Left cardiac atrium (tissue), 4 donors: Measurements from ENCODE around the gene BICD1. TPM values are rescaled to one million over a fixed set of nuclear protein-coding genes. Genes with fewer than 3 reads are reported as not detected.

Experiments
- ATAC-seq, 2 donors: fragments of 200-7000 bp; cut with Tn5 transposase; one replicate each; pipeline ENCODE4 v1.9.1; 2020; ENCODE audit warnings: mild to moderate bottlenecking in 2 of 2, moderate library complexity in 2 of 2
- DNase-seq: peaks from one replicate; pipeline ENCODE4 v3.0.0-alpha.2; 2020
- intact Hi-C, 2 donors: fragments of 100-400 bp; cut with DNase I; formaldehyde crosslinking; loops; one replicate each; pipeline versions ENCODE4 v1.14.1 to v1.15.1; 2022 to 2023
- total RNA-seq, 2 donors: library from RNA; stranded (reverse); fragmentation: NEBNext Ultra II Directional; extraction: Animal tissue kit (Norgen Biotek cat#: 25700); gene quantifications; one replicate each; pipeline ENCODE4 v1.2.1, GENCODE V29; 2021
- donor health status: DM: no; HTN: yes; CAD: no.
- donor health status: DM: no; HTN: yes; CAD: no; lungs with severe emphysema.
- donor health status: DM: yes; HTN: yes; CAD: no.
- donor health status: Dilated cardiomyopathy.

Gene BICD1
- total RNA-seq, 2 donors from 2014 or later = 5.6 to 14.6 TPM

DNA sequence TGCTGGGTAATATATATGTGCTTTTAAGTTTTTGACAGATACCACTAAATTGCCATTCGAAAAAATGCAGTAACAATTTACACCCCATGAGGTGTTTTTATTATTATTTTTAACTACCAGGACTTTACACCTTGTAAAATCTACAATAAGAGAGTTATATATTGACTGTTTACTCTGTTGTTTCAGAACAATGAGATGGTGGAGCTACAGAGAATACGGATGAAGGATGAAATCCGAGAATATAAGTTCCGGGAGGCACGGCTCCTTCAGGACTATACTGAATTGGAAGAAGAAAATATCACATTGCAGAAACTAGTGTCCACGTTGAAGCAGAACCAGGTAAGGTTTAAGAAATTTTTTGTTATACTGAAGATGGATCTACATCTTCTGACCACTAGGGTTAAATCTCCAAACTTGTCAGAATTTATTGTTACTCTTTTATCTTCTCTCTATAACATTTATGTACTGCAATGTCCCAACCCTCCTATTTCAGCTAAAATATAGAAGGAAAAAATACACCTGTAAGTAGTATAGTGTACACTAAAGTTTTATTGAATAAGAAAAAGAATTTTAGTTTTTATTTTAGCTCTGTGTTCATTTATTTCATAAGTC, 187.3 kb downstream of the BICD1 start:
- no peak for DNase-seq
- ATAC-seq = no peak
- intact Hi-C loops = no loop called here

DNA sequence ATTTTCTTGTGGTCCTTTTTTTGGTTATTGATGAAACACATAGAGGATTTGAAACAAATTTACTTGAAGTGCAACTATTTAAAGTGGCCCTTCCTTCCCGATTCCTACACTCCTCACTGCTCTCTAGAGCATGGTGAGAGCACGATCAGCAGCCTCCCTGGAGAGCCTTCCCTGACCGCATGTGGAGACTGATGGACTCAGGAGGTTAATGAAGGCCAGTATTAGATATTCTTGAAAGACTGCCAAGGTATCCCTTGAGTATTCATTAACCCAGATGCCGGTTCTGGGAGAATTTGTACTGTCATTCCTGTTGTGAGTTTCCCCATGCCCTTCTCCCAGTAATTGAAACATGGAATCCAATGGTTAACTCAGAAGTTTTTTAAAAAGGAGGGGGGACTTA, 189.9 kb downstream of the BICD1 start:
- DNase-seq (no peak), ATAC-seq (peak in 1 of 2 donors; percentile 21)
- intact Hi-C loops = no loop called here

DNA sequence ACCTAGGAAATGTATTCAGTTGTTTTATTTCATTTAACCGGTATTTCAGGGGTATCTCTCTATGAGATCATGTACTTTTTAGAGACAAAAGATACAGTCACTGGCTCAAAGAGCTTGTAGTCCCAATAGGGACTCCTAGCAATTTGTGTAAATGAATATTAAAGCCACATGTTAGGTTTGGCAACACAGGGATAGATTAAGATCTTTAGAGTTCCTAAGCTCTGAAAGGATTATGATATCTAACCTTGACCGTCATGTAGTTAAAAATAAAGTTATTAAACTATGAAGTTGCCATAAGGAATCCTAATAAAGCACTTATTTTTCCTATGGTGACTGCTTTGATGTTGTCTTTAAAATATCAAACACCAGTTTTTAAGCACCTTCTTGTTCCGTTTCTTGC, 192.3 kb downstream of the BICD1 start:
- intact Hi-C loops = no loop called here
- ATAC-seq (no peak), DNase-seq (no peak)

DNA sequence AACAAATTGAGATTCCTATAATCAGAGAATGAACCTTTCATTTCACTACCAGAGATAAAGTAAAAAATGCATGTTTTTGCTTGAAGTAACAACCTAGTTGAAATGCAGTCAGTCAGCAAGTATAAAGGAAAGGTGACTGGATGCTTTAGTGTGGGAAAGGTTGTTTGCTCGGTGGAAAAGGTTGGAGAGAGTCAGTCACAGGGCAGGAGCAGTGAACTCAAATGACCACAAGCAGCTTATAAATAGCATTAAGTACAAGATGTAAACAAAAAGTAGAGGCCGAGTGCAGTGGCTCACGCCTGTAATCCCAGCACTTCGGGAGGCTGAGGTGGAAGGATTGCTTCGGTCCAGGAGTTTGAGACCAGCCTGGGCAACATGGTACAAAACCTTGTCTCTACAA, 194.6 kb downstream of the BICD1 start:
- ATAC-seq (no peak), DNase-seq (no peak)
- intact Hi-C loops = loop anchor here in 1 of 2 donors (10.0 kb wide), 1 partner anchor 616 kb away; no protein-coding TSS in a partner anchor

DNA sequence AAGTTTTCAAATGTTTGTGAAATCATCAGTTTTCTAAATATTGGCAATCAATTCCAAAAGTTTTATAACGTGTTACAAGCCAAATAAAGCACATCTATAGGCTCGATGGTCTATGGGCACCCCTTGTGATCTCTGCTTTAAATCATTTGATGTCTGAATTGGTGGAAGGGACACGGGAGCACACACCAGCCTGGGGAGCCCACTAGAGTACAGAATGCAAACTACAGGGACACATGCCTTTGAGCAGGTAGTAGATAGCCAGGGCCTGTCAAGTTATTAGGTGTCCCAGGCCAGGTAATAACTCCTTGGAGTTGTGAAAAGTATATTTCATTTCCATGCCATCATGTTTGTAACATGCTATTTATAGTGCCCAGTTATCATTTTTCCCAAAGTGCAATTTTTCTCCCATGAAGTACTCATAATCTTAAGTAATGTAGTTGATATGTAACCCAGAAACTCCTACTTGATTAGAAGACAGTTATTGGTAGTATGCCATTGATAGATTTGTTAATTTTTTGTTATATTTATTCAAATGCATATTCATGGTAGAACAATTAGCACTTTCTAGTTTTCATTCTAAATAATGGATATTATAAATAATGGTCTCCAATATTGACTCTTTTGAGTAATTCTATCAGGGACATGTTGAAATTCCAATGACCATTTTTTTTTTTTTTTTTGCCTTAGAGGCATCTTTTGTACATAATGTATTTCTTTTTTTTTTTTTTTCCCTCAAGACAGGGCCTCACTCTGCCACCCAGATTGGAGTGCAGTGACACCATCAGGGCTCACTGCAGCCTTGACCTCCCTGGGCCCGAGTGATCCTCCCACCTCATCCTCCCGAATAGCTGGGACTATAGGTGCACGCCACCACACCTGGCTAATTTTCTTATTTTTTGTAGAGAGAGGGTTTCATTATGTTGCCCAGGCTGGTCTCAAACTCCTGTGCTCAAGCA, 195.8 kb downstream of the BICD1 start:
- ATAC-seq (peak in 1 of 2 donors; percentile 46), DNase-seq (no peak)
- intact Hi-C loops = loop anchor here in 1 of 2 donors (10.0 kb wide), 1 partner anchor 618 kb away; no protein-coding TSS in a partner anchor

DNA sequence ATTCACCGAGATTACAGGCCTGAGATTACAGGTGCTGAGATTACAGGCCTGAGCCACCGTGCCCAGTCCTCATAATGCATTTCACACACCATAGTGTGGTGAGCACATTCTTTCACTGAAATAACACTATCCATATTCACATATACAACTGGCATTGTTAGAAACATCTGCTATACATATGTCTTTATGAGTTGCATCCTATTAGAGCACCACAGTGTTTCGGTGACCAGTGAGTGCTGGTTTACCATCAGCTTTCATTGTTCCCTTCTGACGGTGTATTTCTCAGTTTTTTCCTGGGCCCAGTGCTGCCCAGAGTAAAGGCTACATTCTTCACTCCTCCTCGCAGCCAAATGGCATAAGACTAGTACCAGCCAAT, 196.5 kb downstream of the BICD1 start:
- DNase-seq (no peak), ATAC-seq (no peak)
- intact Hi-C loops = loop anchor here in 1 of 2 donors (10.0 kb wide), 1 partner anchor 618 kb away; no protein-coding TSS in a partner anchor

DNA sequence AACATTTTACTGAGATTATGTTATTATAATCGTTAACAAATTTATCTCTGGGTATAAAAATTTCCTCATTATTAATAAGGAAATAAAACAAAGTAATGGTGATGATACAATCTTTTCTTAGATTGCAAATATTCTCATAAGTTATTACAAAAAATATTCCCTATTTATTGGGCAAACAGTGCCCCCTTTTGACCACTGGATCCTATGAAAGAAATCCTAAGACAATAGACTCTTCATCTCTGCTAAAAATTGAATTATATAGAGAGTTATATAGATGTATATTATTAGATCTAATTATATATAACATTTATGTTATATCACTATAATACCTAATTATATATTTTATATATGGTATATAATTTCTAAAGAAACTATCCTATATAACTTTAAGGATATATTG, 198.5 kb downstream of the BICD1 start:
- intact Hi-C loops = loop anchor here in 1 of 2 donors (10.0 kb wide), 1 partner anchor 620 kb away; no protein-coding TSS in a partner anchor
- ATAC-seq (no peak), DNase-seq (no peak)

DNA sequence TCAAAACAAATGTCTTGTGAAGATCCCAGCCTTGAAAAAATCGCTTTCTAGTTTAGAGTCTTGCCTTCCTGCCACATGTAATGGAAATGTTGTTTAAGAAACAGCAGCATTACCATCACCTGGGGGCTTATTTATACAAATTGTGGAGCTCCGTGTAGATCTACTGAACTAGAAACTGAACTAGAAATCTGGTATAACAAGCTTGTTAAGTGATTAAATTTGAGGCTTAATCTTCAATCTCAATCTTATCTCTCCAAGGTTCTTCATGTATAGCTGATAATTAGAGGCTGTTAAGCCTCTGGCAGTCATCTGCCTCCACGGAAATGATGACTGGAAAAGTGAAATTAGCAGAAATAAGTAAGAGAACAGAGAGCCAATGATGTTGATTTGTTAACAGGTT, 200.7 kb downstream of the BICD1 start:
- DNase-seq = no peak
- intact Hi-C loops = loop anchor here in 1 of 2 donors (10.0 kb wide), 1 partner anchor 623 kb away; no protein-coding TSS in a partner anchor
- no peak for ATAC-seq

DNA sequence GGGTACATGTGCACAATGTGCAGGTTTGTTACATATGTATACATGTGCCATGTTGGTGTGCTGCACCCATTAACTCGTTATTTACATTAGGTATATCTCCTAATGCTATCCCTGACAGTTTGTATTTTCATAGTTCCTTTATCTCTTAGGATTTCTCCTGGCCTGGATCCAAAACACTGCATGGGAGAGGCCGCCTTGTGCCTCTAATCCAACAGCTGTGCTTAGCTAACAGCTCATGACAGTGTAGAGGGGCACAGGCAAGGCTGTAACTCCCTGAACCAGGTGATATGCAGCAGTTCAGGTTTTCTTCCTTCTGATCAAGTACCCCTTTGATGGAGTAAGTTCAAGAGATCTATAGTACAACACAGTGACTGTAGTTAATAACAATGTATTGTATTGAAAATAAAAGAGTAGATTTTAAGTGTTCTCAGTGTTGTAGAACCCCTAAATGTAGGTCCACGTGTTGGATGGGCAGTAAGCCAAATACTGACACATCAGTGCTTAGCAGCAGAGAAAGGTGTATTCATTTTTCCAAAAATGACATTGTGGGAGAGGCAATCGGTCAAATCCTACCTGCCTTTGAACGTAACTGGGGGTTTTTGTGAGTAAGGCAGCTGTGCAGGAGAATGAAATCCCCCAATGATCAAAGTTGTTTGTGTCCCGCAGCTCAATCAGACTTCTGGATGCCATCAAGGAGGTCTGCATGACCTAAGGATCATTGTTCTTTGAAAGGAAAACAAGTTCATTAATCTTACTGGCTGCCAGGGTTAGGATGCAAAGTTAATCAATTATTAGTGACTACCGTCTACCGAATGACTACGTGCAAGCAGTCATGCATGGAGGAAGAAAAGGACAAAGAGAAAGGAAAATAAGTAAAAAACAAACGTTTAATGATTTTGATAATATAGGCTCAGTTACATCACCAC, 203.4 kb downstream of the BICD1 start:
- intact Hi-C loops = loop anchor here (2.0 to 10.0 kb wide), 4 partner anchors 253 to 657 kb away; partner anchors contain the start of gene ETFBKMT (in 1 of the 2)
- no peak for DNase-seq
- ATAC-seq = peak in 1 of 2 donors; percentile 37

DNA sequence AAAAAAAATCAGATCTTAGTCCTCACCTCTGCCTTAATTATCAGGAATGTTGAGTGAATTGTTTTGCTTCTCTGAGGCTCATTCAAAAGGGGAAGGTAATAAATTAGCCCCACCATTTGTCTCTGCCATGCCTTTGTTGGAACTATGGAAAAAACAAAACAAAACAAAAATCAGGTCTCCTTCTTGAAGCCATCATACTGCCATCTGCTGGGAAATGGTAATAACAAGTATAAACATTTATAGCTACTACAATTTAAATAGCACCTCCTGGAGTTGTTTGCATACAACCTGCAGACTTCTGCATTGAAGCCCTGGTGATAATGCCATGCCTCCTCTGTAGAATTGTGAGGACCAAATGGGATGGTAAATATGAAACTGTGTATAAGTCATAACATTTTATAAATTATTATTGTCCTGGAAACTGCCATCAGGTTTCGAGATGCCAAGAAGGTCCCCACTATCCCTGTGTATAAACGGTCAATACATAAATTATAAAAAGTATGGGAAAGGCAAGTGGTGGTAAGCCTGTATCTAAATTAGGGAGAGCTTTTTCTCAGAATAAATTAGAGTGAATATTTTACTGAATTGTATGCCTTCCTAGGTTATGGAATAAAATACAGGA, 205.5 kb downstream of the BICD1 start:
- ATAC-seq = peak in 1 of 2 donors; percentile 16
- intact Hi-C loops = loop anchor here (5.0 to 10.0 kb wide), 2 partner anchors 255 to 657 kb away; partner anchors contain the start of gene ETFBKMT (in 1 of the 2)

DNA sequence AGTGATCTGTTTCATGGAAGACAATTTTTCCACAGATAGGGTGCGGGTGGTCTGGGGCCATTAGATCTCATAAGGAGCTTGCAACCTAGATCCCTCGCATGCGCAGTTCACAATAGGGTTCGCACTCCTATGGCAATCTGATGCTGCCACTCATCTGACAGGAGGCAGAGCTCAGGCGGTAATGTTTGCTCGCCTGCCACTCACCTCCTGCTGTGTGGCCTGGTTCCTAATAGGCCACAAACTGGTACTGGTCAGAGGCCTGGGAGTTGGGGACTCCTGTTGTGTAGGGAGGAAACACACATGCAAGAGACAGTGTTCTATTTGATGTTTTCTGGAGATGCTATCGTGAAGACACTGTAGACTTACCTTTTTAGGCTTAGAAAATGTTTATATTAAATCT, 215.7 kb downstream of the BICD1 start:
- ATAC-seq = no peak
- no peak for DNase-seq
- intact Hi-C loops = no loop called here

More for the DNA sequence above, 205.5 kb downstream of the BICD1 start:
- DNase-seq = no peak

DNA sequence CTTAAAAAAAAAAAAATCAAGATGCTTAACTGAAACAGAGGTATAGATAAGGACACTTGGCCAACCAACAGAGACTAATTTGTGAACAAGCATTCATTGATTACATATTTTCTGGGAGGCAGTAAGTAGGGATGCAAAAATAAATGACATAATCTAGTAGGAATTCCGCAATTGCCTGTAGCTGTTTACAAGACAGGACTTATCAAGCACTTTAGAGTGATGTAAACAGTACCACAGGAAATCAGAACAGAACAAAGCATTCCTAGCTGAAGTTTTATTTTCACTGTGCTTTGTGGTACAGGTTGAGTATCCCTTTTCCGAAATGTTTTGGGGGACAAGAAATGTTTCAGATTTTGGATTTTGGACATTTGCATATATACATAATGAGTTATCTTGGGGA, 224.5 kb downstream of the BICD1 start:
- ATAC-seq (no peak), DNase-seq (no peak)
- intact Hi-C loops = no loop called here

DNA sequence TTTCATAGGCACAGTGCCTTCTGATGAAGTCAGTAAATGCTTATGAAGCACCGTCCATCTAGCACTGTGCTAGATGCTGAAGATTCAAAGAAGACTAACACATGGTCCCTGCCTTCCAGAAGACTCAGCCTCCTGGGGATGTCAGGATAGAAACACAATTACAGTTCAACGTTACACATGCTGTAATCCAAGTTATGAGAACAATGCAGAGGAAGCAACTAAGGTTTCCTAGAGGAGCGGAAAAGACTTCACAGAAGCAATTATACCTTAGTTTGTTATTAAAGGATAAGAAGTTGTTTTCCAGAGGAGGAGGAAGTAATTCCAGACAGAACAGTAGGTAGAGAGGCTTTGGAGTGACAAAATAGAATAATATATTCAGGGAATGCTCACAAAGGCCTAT, 225.8 kb downstream of the BICD1 start:
- no peak for DNase-seq
- intact Hi-C loops = no loop called here
- ATAC-seq = no peak

DNA sequence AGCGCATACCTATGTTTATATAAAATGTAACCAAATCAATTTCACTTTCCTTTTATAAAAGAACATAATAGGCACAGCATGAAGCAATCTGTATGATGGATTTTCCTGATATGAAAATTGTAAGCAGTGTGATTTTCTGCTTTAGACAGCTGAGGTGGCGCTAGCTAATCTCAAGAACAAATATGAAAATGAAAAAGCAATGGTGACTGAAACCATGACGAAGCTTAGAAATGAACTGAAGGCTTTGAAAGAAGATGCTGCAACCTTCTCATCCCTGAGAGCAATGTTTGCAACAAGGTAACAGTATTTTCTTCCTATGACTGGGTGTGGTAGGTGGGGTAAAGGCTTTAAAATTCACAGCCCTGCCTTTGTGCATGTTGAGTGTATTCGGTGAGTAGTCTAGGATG, 227.7 kb downstream of the BICD1 start:
- intact Hi-C loops = no loop called here
- ATAC-seq = no peak
- no peak for DNase-seq

DNA sequence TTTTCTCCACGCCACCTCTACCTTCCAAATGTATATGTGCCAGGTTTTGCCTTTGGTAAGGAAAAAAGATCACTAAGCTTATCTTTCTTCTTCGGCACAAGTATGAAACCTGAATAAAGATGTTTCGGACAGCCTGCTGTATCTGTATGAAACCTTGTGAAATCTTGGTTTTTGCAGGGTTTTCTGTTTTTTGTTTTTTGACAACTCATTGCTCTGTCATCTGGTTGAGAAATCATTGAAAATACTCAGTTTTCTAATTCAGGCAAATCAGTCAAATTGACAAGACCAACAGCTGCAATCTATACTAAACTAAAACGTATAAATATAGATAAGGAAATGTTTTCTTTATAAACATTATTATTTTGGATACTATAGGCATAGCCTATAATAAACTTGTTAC, 229.6 kb downstream of the BICD1 start:
- intact Hi-C loops = no loop called here
- no peak for ATAC-seq
- DNase-seq = no peak

DNA sequence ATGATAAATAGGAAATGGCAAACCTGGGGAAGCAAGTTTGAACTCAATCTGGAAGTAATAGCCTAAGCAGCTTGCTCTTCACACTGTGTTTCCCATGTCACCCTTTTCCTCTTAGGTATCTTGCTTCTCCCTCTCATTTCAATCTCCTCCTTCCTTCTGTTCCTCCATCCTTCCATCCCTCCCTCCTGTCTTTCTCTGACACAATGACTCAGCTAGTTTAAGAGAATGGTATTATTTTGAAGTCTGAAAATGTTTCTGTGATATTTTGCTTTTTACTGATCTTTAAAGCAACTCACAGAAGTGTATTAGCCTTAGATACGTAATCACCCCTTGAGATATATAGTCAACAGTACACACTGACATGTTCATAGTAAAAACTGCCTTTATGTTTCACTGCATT, 236.8 kb downstream of the BICD1 start:
- intact Hi-C loops = no loop called here
- DNase-seq (no peak), ATAC-seq (no peak)

DNA sequence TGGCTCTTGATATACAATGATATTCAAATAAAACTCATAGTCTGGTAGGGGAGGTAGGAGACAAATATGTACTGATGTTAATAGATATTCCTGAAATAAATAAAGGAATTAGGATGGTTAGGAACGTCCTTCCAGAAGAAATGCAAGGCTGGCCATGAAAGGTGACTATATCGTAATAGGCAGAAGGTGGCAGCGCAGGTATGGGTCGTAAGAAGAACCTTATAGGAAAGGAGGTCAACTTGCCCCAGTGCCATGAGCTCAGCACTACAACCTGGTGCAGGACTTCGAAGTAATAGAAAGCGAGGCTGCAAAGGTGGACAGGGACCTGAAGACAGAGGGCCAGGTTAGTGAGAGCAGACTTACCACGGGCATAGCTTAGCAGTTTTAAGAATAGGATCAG, 237.4 kb downstream of the BICD1 start:
- intact Hi-C loops = no loop called here
- DNase-seq (no peak), ATAC-seq (no peak)

DNA sequence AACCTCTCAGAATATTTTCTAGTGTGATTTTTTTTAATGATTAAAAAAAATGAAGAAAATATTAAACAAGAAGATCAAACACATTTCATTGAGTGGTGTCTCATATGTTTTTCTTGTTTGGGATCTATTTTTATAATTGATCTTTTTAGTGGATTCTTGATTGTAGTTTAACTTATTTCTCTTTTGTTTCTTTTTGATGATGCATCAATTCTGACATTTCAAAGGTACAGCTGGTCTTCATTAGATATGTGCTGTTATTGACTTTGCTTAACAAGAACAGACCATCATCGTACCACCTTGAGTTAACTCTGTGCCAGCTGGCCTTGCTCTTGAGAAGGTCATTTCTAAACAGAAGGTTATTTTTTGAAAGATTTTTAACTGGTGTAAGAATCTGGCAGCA, 246.9 kb downstream of the BICD1 start:
- ATAC-seq = no peak
- intact Hi-C loops = no loop called here
- DNase-seq = no peak
